Activated CD4-positive, alpha-beta T cell treated with anti-CD3 and anti-CD28 coated beads for 48 hours (primary cell): ENCODE measurements around the gene RPP21.

Source experiments
- DNase-seq: peaks from one replicate; pipeline ENCODE4 v3.0.0-alpha.2; 2020

Gene RPP21

DNA sequence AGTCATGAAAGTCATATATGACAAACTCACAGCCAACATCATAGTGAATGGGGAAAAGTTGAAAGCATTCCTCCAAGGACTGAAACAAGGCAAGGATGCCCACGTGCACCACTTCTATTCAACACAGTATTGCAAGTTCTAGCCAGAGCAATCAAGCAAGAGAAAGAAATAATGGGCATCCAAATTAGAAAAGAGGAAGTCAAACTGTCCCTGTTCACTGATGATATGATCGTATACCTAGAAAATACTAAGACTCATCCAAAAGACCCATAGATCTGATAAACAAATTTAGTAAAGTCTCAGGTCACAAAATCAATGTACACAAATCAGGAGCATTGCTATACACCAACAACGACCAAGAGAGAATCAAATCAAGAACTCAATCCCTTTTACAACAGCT lies 41.2 kb downstream of the RPP21 start:
- DNase-seq: no peak

DNA sequence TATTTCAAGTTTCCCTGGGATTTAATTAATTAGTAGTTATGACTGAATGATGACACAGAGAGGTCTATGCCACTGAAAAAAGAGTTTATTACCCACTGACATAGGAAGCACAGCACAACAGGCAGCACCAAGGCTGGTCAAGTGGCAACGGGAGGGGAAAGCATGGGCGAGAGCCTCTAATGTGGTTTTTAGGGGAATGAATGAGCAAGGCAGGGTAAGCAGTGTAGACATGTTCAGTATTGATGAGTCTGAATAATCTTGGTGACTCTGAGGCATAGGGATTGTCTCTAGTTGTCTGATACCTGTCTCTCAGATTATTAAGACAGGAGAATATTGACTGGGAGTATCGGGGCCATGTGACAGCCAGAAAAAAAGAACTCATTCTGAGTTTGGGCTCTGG lies 46.3 kb downstream of the RPP21 start:
- DNase-seq: no peak

DNA sequence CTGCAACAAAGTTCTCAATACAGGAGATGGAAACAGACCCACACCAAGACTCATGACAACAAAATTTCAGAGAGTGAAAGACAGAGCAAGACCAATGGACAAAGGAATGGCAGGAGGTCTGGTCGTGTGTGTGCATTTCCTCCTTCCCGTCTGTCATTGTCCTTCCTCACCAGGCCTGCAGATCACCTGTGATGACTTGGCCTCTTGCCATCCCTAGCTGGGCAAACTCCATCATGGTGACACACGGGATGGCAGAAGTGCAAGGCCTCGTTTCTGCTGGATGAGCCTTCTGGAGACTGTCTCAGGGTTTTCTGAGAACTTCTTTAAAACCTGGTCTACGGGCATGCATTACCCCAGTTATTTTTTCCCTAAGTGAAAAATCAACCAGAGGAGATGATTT lies 49.2 kb downstream of the RPP21 start:
- no peak for DNase-seq
